SU-DHL-6 (cell line): ENCODE data around the gene MTMR3.

Experiments
- H2AFZ ChIP-seq: fragments of 200-600 bp; sonication (generic); 2 replicates; pipeline ENCODE4 v1.6.1; 2014; ENCODE audit warnings: low read depth, mild to moderate bottlenecking, moderate library complexity, mixed read lengths, antibody characterized with exemption, low read length; ENCODE audit not compliant: severe bottlenecking
- H3F3A ChIP-seq: fragments of 200-600 bp; shearing (Covaris generic); 2 replicates; pipeline ENCODE4 v1.6.0; 2016; ENCODE audit warnings: antibody characterized with exemption, mild to moderate bottlenecking; ENCODE audit not compliant: insufficient read depth
- H3K27ac ChIP-seq: fragments of 200-600 bp; sonication (generic); 2 replicates; pipeline ENCODE4 v1.5.1; 2016; ENCODE audit warnings: low read depth, mild to moderate bottlenecking, low read length, moderate library complexity, mixed read lengths
- H3K27me3 ChIP-seq: fragments of 200-600 bp; sonication (generic), shearing (Covaris generic); 2 replicates; pipeline ENCODE4 v1.6.0; 2014; ENCODE audit warnings: mild to moderate bottlenecking, low read length
- H3K36me3 ChIP-seq: fragments of 200-600 bp; sonication (generic); 2 replicates; pipeline ENCODE4 v1.6.1; 2014; ENCODE audit warnings: mild to moderate bottlenecking, low read length, mixed read lengths
- H3K4me2 ChIP-seq: fragments of 300-600, 200-600 bp; shearing (Covaris generic), sonication (generic); 2 replicates; pipeline ENCODE4 v1.6.0; 2014; ENCODE audit warnings: low read length, low read depth, mild to moderate bottlenecking; ENCODE audit not compliant: poor library complexity, severe bottlenecking
- H3K4me3 ChIP-seq: fragments of 200-600 bp; sonication (generic); 2 replicates; pipeline ENCODE4 v1.5.1; 2014; ENCODE audit warnings: antibody characterized with exemption, low read length, mild to moderate bottlenecking, mixed read lengths; ENCODE audit not compliant: insufficient read depth, poor library complexity, severe bottlenecking
- H3K79me2 ChIP-seq: fragments of 200-600 bp; sonication (generic); 2 replicates; pipeline ENCODE4 v1.6.1; 2014; ENCODE audit warnings: mild to moderate bottlenecking, low read length, moderate library complexity; ENCODE audit not compliant: insufficient read depth
- H3K9ac ChIP-seq: fragments of 200-600 bp; sonication (generic); 2 replicates; pipeline ENCODE4 v1.7.0; 2014; ENCODE audit warnings: mild to moderate bottlenecking, low read length
- H3K9me2 ChIP-seq: fragments of 200-600 bp; sonication (generic); replicated peaks from 2 replicates; pipeline ENCODE4 v1.6.1; 2014; ENCODE audit warnings: low read length; ENCODE audit not compliant: insufficient read depth
- H3K9me3 ChIP-seq: fragments of 200-600 bp; sonication (generic); 2 replicates; pipeline ENCODE4 v1.6.1; 2014; ENCODE audit warnings: low read length, mixed read lengths; ENCODE audit not compliant: insufficient read depth
- H4K20me1 ChIP-seq: fragments of 200-600 bp; sonication (generic); 2 replicates; pipeline ENCODE4 v1.6.1; 2014; ENCODE audit warnings: low read depth, mild to moderate bottlenecking, antibody characterized with exemption, low read length, moderate library complexity, mixed read lengths
- CTCF ChIP-seq: fragments of 200-600 bp; sonication (generic); IDR thresholded peaks from one replicate; pipeline ENCODE4 v1.5.1; 2017; ENCODE audit warnings: antibody characterized with exemption, mild to moderate bottlenecking, low read length, moderate library complexity; ENCODE audit not compliant: insufficient read depth, poor library complexity, severe bottlenecking
- EZH2phosphoT487 ChIP-seq: fragments of 200-600 bp; sonication (generic), shearing (Covaris generic); conservative IDR thresholded peaks from 2 replicates; pipeline ENCODE4 v1.6.1; 2018; ENCODE audit warnings: mild to moderate bottlenecking, antibody characterized with exemption, low read length, moderate library complexity, mixed read lengths

Gene MTMR3

GRCh38 chr22:30062950-30063349 is 180.0 kb downstream of the MTMR3 start:
- Histone ChIP-seq H3K9ac (no peak overlapping the region), H3K9me2 (no peaks in the 10 kb centered on the region), H3F3A (no peaks in the 10 kb centered on the region), H4K20me1 (no peaks in the 10 kb centered on the region), H3K27ac (no peak overlapping the region), H3K9me3 (no peaks in the 10 kb centered on the region), H3K4me2 (no peak overlapping the region), H3K36me3 (no peaks in the 10 kb centered on the region), H2AFZ (no peak overlapping the region), H3K27me3 (no peaks in the 10 kb centered on the region), H3K4me3 (no peak overlapping the region), H3K79me2 (no peaks in the 10 kb centered on the region)
- TF ChIP-seq CTCF: no peak

- H4K20me1 ChIP-seq: no peaks in the 10 kb centered on the region
- no peaks in the 10 kb centered on the region for H3F3A ChIP-seq
- no peak overlapping the region for H2AFZ ChIP-seq
- H3K79me2 ChIP-seq: no peaks in the 10 kb centered on the region
- no peak overlapping the region for H3K27ac ChIP-seq
- H3K27me3 ChIP-seq: no peaks in the 10 kb centered on the region
- TF ChIP-seq CTCF: no peak
- no peaks in the 10 kb centered on the region for H3K9me2 ChIP-seq
- no peak overlapping the region for H3K4me2 ChIP-seq
- H3K4me3 ChIP-seq: no peak overlapping the region
- no peaks in the 10 kb centered on the region for H3K36me3 ChIP-seq
- H3K9me3 ChIP-seq: no peaks in the 10 kb centered on the region
- no peak overlapping the region for H3K9ac ChIP-seq
Measured at GRCh38 chr22:30064172-30064571, 181.2 kb downstream of the MTMR3 start.

- no peak overlapping the region for H3K4me3 ChIP-seq
- H3K79me2 ChIP-seq: no peaks in the 10 kb centered on the region
- TF ChIP-seq EZH2phosphoT487: no peak
- TF ChIP-seq CTCF: no peak
- H3K9me2 ChIP-seq: no peaks in the 10 kb centered on the region
- no peak overlapping the region for H2AFZ ChIP-seq
- no peak overlapping the region for H3K4me2 ChIP-seq
- H3K27ac ChIP-seq: no peak overlapping the region
- H3K27me3 ChIP-seq: no peaks in the 10 kb centered on the region
- no peaks in the 10 kb centered on the region for H3K9me3 ChIP-seq
- no peak overlapping the region for H3K9ac ChIP-seq
- H3K36me3 ChIP-seq: no peaks in the 10 kb centered on the region
- H3F3A ChIP-seq: no peaks in the 10 kb centered on the region
- H4K20me1 ChIP-seq: no peaks in the 10 kb centered on the region
Measured at GRCh38 chr22:30073743-30074142, 190.8 kb downstream of the MTMR3 start.

- Histone ChIP-seq H2AFZ (no peak overlapping the region), H3K27ac (no peak overlapping the region), H3K9me3 (no peaks in the 10 kb centered on the region), H3K4me2 (no peak overlapping the region), H3K4me3 (no peak overlapping the region), H3K27me3 (no peaks in the 10 kb centered on the region), H3F3A (no peaks in the 10 kb centered on the region), H3K9ac (no peak overlapping the region), H3K9me2 (no peaks in the 10 kb centered on the region), H4K20me1 (no peaks in the 10 kb centered on the region), H3K79me2 (no peaks in the 10 kb centered on the region), H3K36me3 (no peaks in the 10 kb centered on the region)
- TF ChIP-seq CTCF (no peak), EZH2phosphoT487 (no peak)
Measured at GRCh38 chr22:30074147-30074546, 191.2 kb downstream of the MTMR3 start.
